Measurements from ENCODE around the gene SMARCA2. TPM values are rescaled to one million over a fixed set of nuclear protein-coding genes. Genes with fewer than 3 reads are reported as not detected.

SMARCA2 gene
- total and polyA plus RNA-seq, 2 experiments from 2014 or later: 19.9 to 43.0 TPM

GRCh38 chr9:2213830-2214468, 198.8 kb downstream of the SMARCA2 start:
- DNase-seq (ENCODE audit: low read depth in 1 of 2, low spot score in 1 of 2): no peak
- Histone ChIP-seq H3K27me3 (no peaks in the 10 kb centered on the region), H3K4me1 (ENCODE audit: low read depth) (peaks cover 6% of the 10 kb centered on the region), H3K4me3 (no peak overlapping the region), H3K36me3 (no peaks in the 10 kb centered on the region), H3K9me3 (ENCODE audit: low read depth) (no peaks in the 10 kb centered on the region), H3K27ac (no peak overlapping the region)
- no peak for TF ChIP-seq CTCF (IDR thresholded peaks at IDR 0.05; ENCODE audit: low read depth, low read length)

- H3K27ac ChIP-seq: no peak overlapping the region
- DNase-seq (ENCODE audit: low read depth in 1 of 2, low spot score in 1 of 2): no peak
- no peaks in the 10 kb centered on the region for H3K4me1 ChIP-seq (ENCODE audit: low read depth)
- no peaks in the 10 kb centered on the region for H3K36me3 ChIP-seq
- H3K4me3 ChIP-seq: no peak overlapping the region
- no peaks in the 10 kb centered on the region for H3K9me3 ChIP-seq (ENCODE audit: low read depth)
- no peak for TF ChIP-seq CTCF (IDR thresholded peaks at IDR 0.05; ENCODE audit: low read depth, low read length)
- H3K27me3 ChIP-seq: no peaks in the 10 kb centered on the region
Observed at GRCh38 chr9:2214707-2215106, 199.6 kb downstream of the SMARCA2 start.

GRCh38 chr9:2215921-2216441, 200.8 kb downstream of the SMARCA2 start:
- DNase-seq (ENCODE audit: low read depth in 1 of 2, low spot score in 1 of 2): peak in 1 of 2 donors; percentile 13
- no peak for TF ChIP-seq CTCF (IDR thresholded peaks at IDR 0.05; ENCODE audit: low read depth, low read length)
- no peaks in the 10 kb centered on the region for H3K27me3 ChIP-seq
- H3K4me3 ChIP-seq: no peak overlapping the region
- H3K9me3 ChIP-seq (ENCODE audit: low read depth): no peaks in the 10 kb centered on the region
- no peaks in the 10 kb centered on the region for H3K4me1 ChIP-seq (ENCODE audit: low read depth)
- no peaks in the 10 kb centered on the region for H3K36me3 ChIP-seq
- no peak overlapping the region for H3K27ac ChIP-seq

GRCh38 chr9:2216591-2216990, 201.4 kb downstream of the SMARCA2 start:
- H3K36me3 ChIP-seq: no peaks in the 10 kb centered on the region
- H3K9me3 ChIP-seq (ENCODE audit: low read depth): no peaks in the 10 kb centered on the region
- no peak overlapping the region for H3K4me3 ChIP-seq
- no peak overlapping the region for H3K27ac ChIP-seq
- H3K4me1 ChIP-seq (ENCODE audit: low read depth): no peaks in the 10 kb centered on the region
- TF ChIP-seq CTCF (IDR thresholded peaks at IDR 0.05; ENCODE audit: low read depth, low read length): no peak
- no peaks in the 10 kb centered on the region for H3K27me3 ChIP-seq
- DNase-seq (ENCODE audit: low read depth in 1 of 2, low spot score in 1 of 2): peak in 1 of 2 donors; percentile 22

GRCh38 chr9:2217540-2217939, 202.4 kb downstream of the SMARCA2 start:
- H3K36me3 ChIP-seq: no peaks in the 10 kb centered on the region
- H3K4me1 ChIP-seq (ENCODE audit: low read depth): no peaks in the 10 kb centered on the region
- DNase-seq (ENCODE audit: low read depth in 1 of 2, low spot score in 1 of 2): no peak
- H3K27me3 ChIP-seq: no peaks in the 10 kb centered on the region
- no peak for TF ChIP-seq CTCF (IDR thresholded peaks at IDR 0.05; ENCODE audit: low read depth, low read length)
- H3K27ac ChIP-seq: no peak overlapping the region
- no peaks in the 10 kb centered on the region for H3K9me3 ChIP-seq (ENCODE audit: low read depth)
- no peak overlapping the region for H3K4me3 ChIP-seq

All from cardiac muscle cell (in vitro differentiated cells and primary cell).